GM12892 (cell line): ENCODE results near the gene DTWD2.

Experiments
- DNase-seq: peaks from one replicate; pipeline ENCODE4 v3.0.0; 2011; ENCODE audit not compliant: insufficient read length
- FAIRE-seq: peaks from 2 replicates; lab custom pipeline; 2011; peaks lifted over from hg19 to GRCh38; lab: Jason Lieb, UNC
- POLR2A ChIP-seq: IDR thresholded peaks from 2 replicates; pipeline ENCODE4 v1.6.1; 2011; ENCODE audit warnings: low read depth, low read length, control low read depth
- POLR2AphosphoS5 ChIP-seq: IDR thresholded peaks from 2 replicates; pipeline ENCODE4 v1.6.1; 2011; ENCODE audit warnings: low read depth, low read length, control low read depth
- TAF1 ChIP-seq: IDR thresholded peaks from 2 replicates; pipeline ENCODE4 v1.6.1; 2011; ENCODE audit warnings: low read depth, mild to moderate bottlenecking, control low read depth, low read length, borderline replicate concordance

The DTWD2 gene

GRCh38 chr5:118802335-118802734 is 186.0 kb downstream of the DTWD2 start:
- no peak for FAIRE-seq
- TF ChIP-seq TAF1 = no peak
- DNase-seq = no peak

GRCh38 chr5:118796081-118796480 is 192.3 kb downstream of the DTWD2 start:
- DNase-seq (no peak), FAIRE-seq (no peak)
- TF ChIP-seq POLR2A = no peak
- no peak for TF ChIP-seq POLR2AphosphoS5
- TF ChIP-seq TAF1 = no peak

GRCh38 chr5:118794281-118794680 is 194.1 kb downstream of the DTWD2 start:
- FAIRE-seq = no peak
- TF ChIP-seq POLR2A (no peak), TAF1 (no peak), POLR2AphosphoS5 (no peak)
- DNase-seq = no peak

GRCh38 chr5:118793652-118794051 is 194.7 kb downstream of the DTWD2 start:
- DNase-seq = no peak
- TF ChIP-seq POLR2A (no peak), TAF1 (no peak), POLR2AphosphoS5 (no peak)
- no peak for FAIRE-seq

GRCh38 chr5:118793091-118793490 is 195.3 kb downstream of the DTWD2 start:
- TF ChIP-seq POLR2A (no peak), TAF1 (no peak), POLR2AphosphoS5 (no peak)
- FAIRE-seq (no peak), DNase-seq (no peak)

- DNase-seq = peak; percentile 6
- no peak for TF ChIP-seq POLR2A
- TF ChIP-seq POLR2AphosphoS5 = no peak
- TF ChIP-seq TAF1 = no peak
- FAIRE-seq = peak; percentile 94
Measured at GRCh38 chr5:118791926-118792734, 196.2 kb downstream of the DTWD2 start.

- no peak for DNase-seq
- no peak for TF ChIP-seq POLR2AphosphoS5
- no peak for TF ChIP-seq TAF1
- no peak for TF ChIP-seq POLR2A
- no peak for FAIRE-seq
Measured at GRCh38 chr5:118789366-118789765, 199.0 kb downstream of the DTWD2 start.

GRCh38 chr5:118788351-118788750 is 200.0 kb downstream of the DTWD2 start:
- TF ChIP-seq TAF1 (no peak), POLR2A (no peak), POLR2AphosphoS5 (no peak)
- no peak for FAIRE-seq
- DNase-seq = no peak
